Ovary (tissue), 3 donors: ENCODE results near the gene ANKRD33B.

Experiments
- EP300 ChIP-seq: sonication (generic); formaldehyde crosslinking; IDR thresholded peaks from one replicate; pipeline ENCODE4 v1.6.1; 2017; ENCODE audit warnings: antibody characterized with exemption
- POLR2A ChIP-seq: fragments of 450-650 bp; IDR thresholded peaks from one replicate; pipeline ENCODE4 v1.6.1; 2017; ENCODE audit warnings: antibody characterized with exemption, mild to moderate bottlenecking, moderate library complexity
- TF ChIP-seq, protein P1 (sequence below), 3 donors: fragments of 450-650 bp in 2 of 3; fragments of 200-600 bp in 1 of 3; IDR thresholded peaks; one replicate each; pipeline versions ENCODE4 v1.5.1 to v1.8.0; 2016 to 2022; ENCODE audit warnings: antibody characterized with exemption in 3 of 3, mild to moderate bottlenecking in 1 of 3
- donor health status: DM: no; HTN: no; CAD: no.

DNA sequence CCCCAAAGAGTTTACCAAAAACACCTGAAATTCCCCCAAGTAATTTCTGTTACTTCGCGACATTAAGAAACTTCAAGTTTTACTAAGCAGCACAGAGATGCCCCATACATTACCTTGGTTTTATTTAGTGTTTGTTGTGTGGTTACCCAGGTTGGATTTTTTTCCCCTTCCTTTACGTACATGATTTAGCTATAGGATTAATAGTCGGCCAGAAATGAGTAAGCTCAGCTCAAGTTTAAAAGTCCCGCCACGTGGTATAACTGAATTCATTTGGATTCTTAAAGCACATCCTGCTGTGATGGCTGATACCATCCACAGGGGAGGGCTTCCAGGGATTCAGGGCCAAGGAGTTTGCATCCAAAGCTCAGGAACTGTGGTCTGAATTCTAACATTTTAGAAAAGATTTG is 121.2 kb downstream of the ANKRD33B start:
- no peak for TF ChIP-seq EP300
- TF ChIP-seq, protein P1, sequence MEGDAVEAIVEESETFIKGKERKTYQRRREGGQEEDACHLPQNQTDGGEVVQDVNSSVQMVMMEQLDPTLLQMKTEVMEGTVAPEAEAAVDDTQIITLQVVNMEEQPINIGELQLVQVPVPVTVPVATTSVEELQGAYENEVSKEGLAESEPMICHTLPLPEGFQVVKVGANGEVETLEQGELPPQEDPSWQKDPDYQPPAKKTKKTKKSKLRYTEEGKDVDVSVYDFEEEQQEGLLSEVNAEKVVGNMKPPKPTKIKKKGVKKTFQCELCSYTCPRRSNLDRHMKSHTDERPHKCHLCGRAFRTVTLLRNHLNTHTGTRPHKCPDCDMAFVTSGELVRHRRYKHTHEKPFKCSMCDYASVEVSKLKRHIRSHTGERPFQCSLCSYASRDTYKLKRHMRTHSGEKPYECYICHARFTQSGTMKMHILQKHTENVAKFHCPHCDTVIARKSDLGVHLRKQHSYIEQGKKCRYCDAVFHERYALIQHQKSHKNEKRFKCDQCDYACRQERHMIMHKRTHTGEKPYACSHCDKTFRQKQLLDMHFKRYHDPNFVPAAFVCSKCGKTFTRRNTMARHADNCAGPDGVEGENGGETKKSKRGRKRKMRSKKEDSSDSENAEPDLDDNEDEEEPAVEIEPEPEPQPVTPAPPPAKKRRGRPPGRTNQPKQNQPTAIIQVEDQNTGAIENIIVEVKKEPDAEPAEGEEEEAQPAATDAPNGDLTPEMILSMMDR (IDR thresholded peaks at IDR 0.05) = no peak
- no peak for TF ChIP-seq POLR2A
